K562 (cell line): Measurements from ENCODE around the gene GLI3. TPM values are rescaled to one million over a fixed set of nuclear protein-coding genes. Genes with fewer than 3 reads are reported as not detected.

Experiments used
- MNT ChIP-seq, 2 experiments: fragments of 450-650 bp; conservative IDR thresholded peaks; 2 replicates each; pipeline ENCODE4 v1.6.1; 2017; ENCODE audit warnings: mild to moderate bottlenecking in 2 of 2, moderate library complexity in 2 of 2
- U2AF2 ChIP-seq: fragments of 200-400 bp; formaldehyde crosslinking; optimal IDR thresholded peaks from 2 replicates; pipeline ENCODE3; 2017; ENCODE audit warnings: low read depth, mild to moderate bottlenecking, low read length
- ZKSCAN8 ChIP-seq: fragments of 200-800 bp; sonication (Bioruptor generic); IDR thresholded peaks from 2 replicates; pipeline ENCODE4 v1.6.1; 2016; ENCODE audit warnings: missing genetic modification characterization, missing compliant biosample characterization
- ZNF609 ChIP-seq: sonication (generic); formaldehyde crosslinking; IDR thresholded peaks from 2 replicates; pipeline ENCODE4 v1.8.1; 2023; ENCODE audit warnings: missing genetic modification reagents, mild to moderate bottlenecking, borderline replicate concordance
- polyA plus RNA-seq, 8 experiments: library from polyadenylated mRNA; depleted of rRNA in 4 of 8; stranded (reverse) in 5 of 8; unstranded in 3 of 8; fragments of >200 nt; fragmentation: Nextera tagmentation in 2 of 8; fragmentation: Illumina TruSeq in 1 of 8; extraction: Ambion mirVana in 2 of 8; extraction: Trizol in 1 of 8; gene quantifications; 2 replicates each; pipeline versions ENCODE4 v1.2.1 to v1.2.3, GENCODE V29; 2011 to 2014; ENCODE audit warnings: inconsistent platforms in 1 of 8, missing spikeins in 1 of 8
- total RNA-seq, 7 experiments: library from RNA; depleted of rRNA in 6 of 7; stranded (reverse); fragments of >200 nt in 6 of 7; fragmentation: Illumina TruSeq in 2 of 7; extraction: Trizol in 2 of 7; gene quantifications; 2 replicates each; pipeline versions ENCODE4 v1.2.1 to v1.2.3, GENCODE V29; 2011 to 2021; ENCODE audit warnings: low replicate concordance in 1 of 7

Gene GLI3
- total and polyA plus RNA-seq, 9 of the 15 experiments (the other 6 are each of a cell fraction or from before 2014, with no cell fraction given), result 0.01 to 0.18 (median 0.07) TPM; not detected in 6

GRCh38 chr7:42185726-42186125 lies 51.3 kb downstream of the GLI3 start (continued):
- TF ChIP-seq MNT (conservative IDR thresholded peaks at IDR 0.05) (no peak), ZKSCAN8 (CRISPR knock-in tag) (no peak), U2AF2 (no peak), ZNF609 (no peak)
